ENCODE measurements around the gene PAF1.
A peak's percentile ranks its signal among the peaks of the same experiment; 100 is the strongest.

DNA sequence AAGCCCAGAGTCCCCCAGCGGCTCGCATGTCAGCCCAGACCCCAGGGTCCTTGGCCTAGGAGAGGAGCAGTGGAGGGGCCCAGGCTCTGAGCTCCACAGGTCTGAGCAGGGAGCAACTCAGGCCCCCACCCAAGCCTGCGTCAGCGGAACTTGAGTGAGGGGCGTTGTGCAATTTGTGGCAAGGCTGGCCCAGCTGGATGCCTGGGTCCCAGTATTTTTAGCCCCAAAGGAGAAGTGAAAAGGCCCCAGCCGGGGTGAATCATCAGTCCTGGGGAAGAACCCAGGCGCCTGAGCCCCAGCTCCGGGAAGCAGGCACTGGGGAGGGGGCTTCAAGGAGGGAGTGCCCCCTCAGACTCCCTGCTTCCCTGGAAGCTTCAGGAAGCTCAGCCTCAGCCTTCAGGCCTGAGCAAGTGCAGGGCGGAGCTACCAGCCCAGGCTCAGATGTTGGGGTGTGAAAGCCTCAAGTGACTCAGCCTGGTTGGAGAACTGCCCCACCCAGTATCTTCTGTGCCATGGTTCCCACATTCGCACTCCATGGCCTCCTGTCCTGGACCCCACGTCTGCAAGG, 7.5 kb upstream of the PAF1 start:
- TF ChIP-seq CTCF (IDR thresholded peaks at IDR 0.05; ENCODE audit: insufficient read depth, low read length) (no peak), POLR2AphosphoS5 (IDR thresholded peaks at IDR 0.05; ENCODE audit: low read depth) (peak; percentile 20; the same call in 1 of the 2 replicates), GABPA (IDR thresholded peaks at IDR 0.05; ENCODE audit: low read depth) (no peak)

Data from HL-60 (cell line).